Activated gamma-delta T cell (primary cell): ENCODE measurements around the gene SPI1.

Experiments
- DNase-seq: peaks from one replicate; lab custom pipeline; 2025; lab: John Stamatoyannopoulos, UW

SPI1 gene

GRCh38 chr11:47388697-47389576 lies 10.6 kb upstream of the SPI1 start:
- DNase-seq, result no peak

DNA sequence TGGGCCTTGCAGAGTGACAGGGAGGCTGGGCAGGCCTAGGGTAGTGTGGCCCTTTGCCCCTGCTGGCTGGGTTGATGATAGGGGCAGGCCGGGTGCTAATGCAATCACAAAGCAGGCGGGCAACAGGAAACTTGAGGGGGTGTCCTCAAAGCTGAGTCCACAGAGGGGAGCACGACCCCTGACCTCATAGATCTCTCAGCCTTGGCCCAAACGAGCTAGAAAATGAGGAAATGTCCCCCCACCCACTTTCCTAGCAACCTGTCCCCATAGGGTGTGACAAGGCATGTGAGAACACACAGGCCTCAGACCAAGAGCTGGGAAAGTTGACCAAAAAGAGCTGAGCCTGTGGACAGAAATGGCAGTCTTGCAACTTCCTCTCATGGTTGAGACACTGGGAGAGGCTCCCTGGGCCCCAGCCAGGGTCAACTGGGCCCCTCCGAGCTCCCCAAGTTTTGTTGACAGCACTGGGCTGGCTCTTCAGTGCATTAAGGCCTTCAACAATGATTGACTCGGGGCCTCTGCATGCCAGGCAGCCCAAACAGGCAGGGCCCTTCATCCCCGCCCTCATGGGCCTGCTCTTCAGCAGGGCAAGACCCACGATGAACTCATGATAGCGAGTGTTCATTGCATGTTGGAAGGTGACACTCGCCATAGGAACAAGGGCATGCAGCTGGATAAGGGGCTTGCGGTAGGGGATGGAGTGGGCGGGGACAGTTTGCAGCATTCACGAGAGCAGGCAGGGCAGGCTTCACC lies 9.8 kb upstream of the SPI1 start:
- DNase-seq, result no peak

- DNase-seq, result no peak
These were observed 6.2 kb upstream of the SPI1 start for GRCh38 chr11:47384498-47384897.

GRCh38 chr11:47383071-47383470 lies 4.7 kb upstream of the SPI1 start:
- DNase-seq, result no peak

DNA sequence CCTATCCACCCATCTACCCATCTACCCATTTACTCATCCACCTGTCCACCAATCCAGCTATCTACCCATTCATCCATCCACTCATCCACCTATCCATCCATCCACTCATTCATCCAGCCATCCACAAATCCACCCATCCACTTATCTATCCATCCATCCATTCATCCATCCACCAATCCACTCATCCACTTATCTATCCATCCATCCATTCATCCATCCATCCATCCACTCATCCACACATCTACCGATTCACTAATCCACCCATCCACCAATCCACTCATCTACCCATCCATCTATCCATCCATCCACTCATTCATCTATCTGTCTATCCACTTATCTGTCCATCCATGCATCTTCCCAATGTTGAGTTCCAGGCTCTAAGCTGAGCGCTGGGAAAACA lies 1.7 kb upstream of the SPI1 start:
- no peak for DNase-seq

DNA sequence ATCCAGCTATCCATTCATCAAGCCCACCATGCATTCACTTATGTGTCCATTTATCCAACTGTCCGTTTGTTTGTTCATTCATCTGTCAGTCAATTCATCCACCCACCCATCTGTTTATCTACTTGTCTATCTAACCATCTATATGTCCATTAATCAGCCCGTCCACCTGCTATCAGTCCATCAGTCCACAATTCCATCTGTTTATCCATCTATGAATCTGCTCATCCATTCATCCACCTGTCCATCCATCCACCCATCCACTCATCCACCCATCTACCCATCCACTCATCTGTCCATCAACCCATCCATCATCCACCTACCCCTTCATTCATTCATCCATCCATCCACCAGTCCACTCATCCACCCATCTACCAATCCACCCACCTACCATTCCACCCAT lies 970 bp upstream of the SPI1 start:
- no peak for DNase-seq

DNA sequence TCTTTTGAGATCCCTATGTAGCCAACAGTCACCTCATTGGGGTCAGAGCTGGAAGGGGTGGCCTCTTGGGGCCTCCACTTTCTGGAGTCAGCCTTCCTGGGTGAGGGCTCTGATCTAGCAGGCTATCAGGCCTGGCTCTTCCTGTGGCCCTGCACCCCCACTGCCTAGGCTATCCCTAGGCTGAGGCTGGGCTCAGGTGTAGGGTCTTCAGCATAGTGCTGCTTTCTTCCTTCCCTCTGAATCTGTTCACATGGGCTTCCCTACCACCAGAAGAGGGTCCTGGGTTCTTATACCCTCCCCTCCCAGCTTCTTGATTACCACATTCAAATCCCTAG lies 456 bp upstream of the SPI1 start:
- DNase-seq, result no peak

GRCh38 chr11:47377571-47378009 lies 757 bp downstream of the SPI1 start:
- no peak for DNase-seq

GRCh38 chr11:47376525-47377371 lies 1.6 kb downstream of the SPI1 start:
- DNase-seq, result no peak

DNA sequence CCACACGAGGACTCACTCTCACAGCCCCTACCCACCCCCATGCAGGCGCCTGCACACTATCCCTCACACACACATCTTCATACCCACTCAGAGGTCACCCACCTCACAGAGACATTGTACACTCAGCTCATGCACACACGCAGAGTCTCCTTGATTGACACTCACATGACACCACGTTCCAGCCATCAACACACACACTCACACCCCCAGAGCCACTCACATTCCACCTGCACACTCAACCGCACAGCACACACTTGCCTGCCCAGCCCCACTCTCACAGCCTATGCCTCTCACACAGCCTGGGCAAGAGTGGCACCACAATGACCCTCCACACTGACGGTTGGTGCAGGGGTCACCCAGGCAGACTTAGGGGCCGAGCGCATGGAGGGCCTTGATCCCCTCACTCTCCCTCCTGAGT lies 2.2 kb downstream of the SPI1 start:
- DNase-seq, result no peak

DNA sequence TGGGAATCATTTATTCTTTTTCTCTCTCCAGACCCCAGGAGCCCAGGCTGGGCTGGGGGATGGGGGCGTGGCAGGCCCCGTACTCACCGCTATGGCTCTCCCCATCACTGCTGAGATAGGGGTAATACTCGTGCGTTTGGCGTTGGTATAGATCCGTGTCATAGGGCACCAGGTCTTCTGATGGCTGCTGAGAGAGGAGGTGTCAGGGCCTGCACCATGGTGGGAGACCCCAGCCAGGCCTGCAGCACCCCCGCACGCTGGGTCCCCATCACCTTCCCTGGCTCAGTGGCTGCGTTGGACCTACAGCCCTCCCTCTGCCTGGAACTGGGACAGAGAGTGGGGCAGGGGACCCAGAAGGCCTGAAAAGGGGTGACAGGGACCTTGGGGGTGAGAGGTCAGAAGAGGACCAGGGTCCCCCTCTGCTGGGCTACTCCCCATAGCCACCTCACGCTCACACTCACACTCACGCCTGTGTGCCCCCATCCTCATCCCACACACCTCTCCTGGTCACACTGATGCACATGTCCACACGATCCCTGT lies 2.7 kb downstream of the SPI1 start:
- no peak for DNase-seq

DNA sequence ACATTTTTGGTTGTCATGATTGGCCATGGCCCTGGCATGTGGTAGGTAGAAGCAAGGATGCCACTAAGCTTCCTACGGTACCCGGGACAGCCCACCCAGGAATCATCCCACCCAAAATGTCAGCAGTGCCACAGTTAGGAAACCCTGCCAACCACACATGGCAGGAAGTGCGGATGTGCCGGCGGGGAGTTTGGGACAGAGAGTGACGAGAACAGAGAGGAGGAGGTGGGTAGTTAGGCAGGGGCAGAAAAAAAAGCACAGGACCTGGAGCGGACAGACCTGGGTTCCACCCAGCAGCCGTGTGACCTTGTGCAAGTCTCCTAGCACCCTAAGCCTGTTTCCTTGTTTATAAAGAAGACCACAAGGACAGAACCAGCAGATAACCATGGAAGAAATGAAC lies 3.3 kb downstream of the SPI1 start:
- no peak for DNase-seq

- DNase-seq, result no peak
These were observed 3.7 kb downstream of the SPI1 start for GRCh38 chr11:47374720-47375019.

GRCh38 chr11:47373876-47374719 lies 4.2 kb downstream of the SPI1 start:
- DNase-seq, result peak; percentile 68

- no peak for DNase-seq
These were observed 5.9 kb downstream of the SPI1 start for GRCh38 chr11:47372422-47372821.

- DNase-seq, result no peak
These were observed 8.7 kb downstream of the SPI1 start for GRCh38 chr11:47369676-47370075.

- no peak for DNase-seq
These were observed 12.3 kb downstream of the SPI1 start for GRCh38 chr11:47366020-47366490.

GRCh38 chr11:47361419-47361818 lies 16.9 kb downstream of the SPI1 start:
- DNase-seq, result no peak

- DNase-seq, result no peak
These were observed 18.0 kb downstream of the SPI1 start for GRCh38 chr11:47360341-47360740.

- no peak for DNase-seq
These were observed 18.8 kb downstream of the SPI1 start for GRCh38 chr11:47359586-47359985.

- no peak for DNase-seq
These were observed 19.2 kb downstream of the SPI1 start for GRCh38 chr11:47359162-47359561.
